Osteoblast (primary cell): ENCODE results near the gene FERMT3. TPM values are rescaled to one million over a fixed set of nuclear protein-coding genes. Genes with fewer than 3 reads are reported as not detected.

Experiments used
- DNase-seq: peaks from one replicate; pipeline ENCODE4 v3.0.0; 2011; ENCODE audit warnings: low spot score, mixed read lengths; ENCODE audit not compliant: insufficient read length; ENCODE audit errors: missing footprints
- H2AFZ ChIP-seq: 2 replicates; pipeline ENCODE4 v1.6.0; 2011; ENCODE audit warnings: mild to moderate bottlenecking, low read length
- H3K27ac ChIP-seq: 2 replicates; pipeline ENCODE4 v1.5.1; 2011; ENCODE audit warnings: mild to moderate bottlenecking, low read depth, low read length, moderate library complexity
- H3K27me3 ChIP-seq: 2 replicates; pipeline ENCODE4 v1.6.0; 2012; ENCODE audit warnings: mild to moderate bottlenecking, control low read depth, inconsistent platforms, low read length, moderate library complexity; ENCODE audit not compliant: insufficient read depth
- H3K36me3 ChIP-seq: 2 replicates; pipeline ENCODE4 v1.5.1; 2011; ENCODE audit warnings: mild to moderate bottlenecking, low read length, control low read depth, moderate library complexity; ENCODE audit not compliant: insufficient read depth
- H3K4me1 ChIP-seq: 2 replicates; pipeline ENCODE4 v1.5.1; 2011; ENCODE audit warnings: mild to moderate bottlenecking, low read length, control low read depth, moderate library complexity; ENCODE audit not compliant: insufficient read depth
- H3K4me2 ChIP-seq: 2 replicates; pipeline ENCODE4 v1.6.0; 2011; ENCODE audit warnings: mild to moderate bottlenecking, low read length; ENCODE audit not compliant: insufficient read depth
- H3K4me3 ChIP-seq: fragments of 200-600 bp; sonication (generic); 3 replicates; pipeline ENCODE4 v1.5.1; 2012; ENCODE audit warnings: mild to moderate bottlenecking, low read length, inconsistent platforms; ENCODE audit not compliant: insufficient read depth
- H3K79me2 ChIP-seq: 2 replicates; pipeline ENCODE4 v1.6.0; 2012; ENCODE audit warnings: mild to moderate bottlenecking, low read length, control low read depth, inconsistent platforms; ENCODE audit not compliant: insufficient read depth
- H3K9me3 ChIP-seq: 2 replicates; pipeline ENCODE4 v1.5.1; 2011; ENCODE audit warnings: low read depth, low read length, control low read depth
- H4K20me1 ChIP-seq: 2 replicates; pipeline ENCODE4 v1.6.0; 2012; ENCODE audit warnings: mild to moderate bottlenecking, low read length, control low read depth; ENCODE audit not compliant: insufficient read depth
- total RNA-seq: library from RNA; depleted of rRNA; stranded (reverse); fragments of >200 nt; gene quantifications from 2 replicates; pipeline ENCODE4 v1.2.3, GENCODE V29; 2012
- TF ChIP-seq, protein P1 (sequence below): IDR thresholded peaks from 2 replicates; pipeline ENCODE4 v1.5.1; 2011; ENCODE audit warnings: mild to moderate bottlenecking, low read depth, low read length, moderate library complexity; ENCODE audit errors: extremely low read depth

Gene FERMT3
- total RNA-seq, 1 donor = 1.1 TPM

DNA sequence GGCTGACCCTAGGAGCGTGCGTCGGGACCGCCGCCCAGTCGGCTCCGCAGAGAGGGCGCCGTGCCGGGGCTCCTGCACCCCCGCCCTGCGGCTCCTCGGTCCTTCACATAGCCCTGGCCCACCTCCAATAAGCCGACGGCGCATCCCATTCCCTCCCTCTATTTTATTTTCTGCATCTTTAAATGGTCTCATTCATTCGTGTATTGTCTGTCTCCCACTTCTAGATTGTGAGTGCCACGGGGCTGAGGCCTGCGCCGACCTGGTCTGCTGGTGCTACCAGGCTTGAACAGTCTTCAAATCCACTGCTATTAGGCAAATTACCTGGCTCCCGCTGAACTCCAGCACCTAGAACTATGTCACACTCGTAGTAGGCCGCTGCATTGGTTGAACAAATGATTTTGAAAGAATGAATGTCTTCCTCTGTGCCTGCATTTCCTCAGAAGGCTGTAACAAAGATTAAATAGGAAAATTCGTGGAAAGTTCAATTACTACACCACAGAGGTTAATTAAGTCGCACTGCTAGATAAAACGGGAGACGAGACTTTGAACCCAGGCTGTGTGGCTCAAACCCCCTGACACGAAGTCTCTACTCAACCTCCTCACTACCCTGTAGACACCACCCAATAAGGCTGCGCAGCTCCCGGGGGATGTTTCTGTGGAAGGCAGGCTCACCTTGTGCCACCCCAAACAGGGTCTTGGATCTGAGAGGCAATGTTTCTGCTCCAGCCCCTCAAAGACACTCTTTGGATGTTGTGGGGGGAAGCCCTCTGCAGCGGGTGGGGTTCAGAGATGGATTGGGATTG lies 41.4 kb downstream of the FERMT3 start:
- Histone ChIP-seq H2AFZ (peak overlapping the region; percentile 75), H3K36me3 (peaks cover 14% of the 10 kb centered on the region), H3K27ac (no peak overlapping the region), H3K27me3 (no peaks in the 10 kb centered on the region), H3K4me2 (peak overlapping the region; percentile 93), H3K4me3 (peak overlapping the region; percentile 76), H3K79me2 (peaks cover 42% of the 10 kb centered on the region), H4K20me1 (peaks cover 8% of the 10 kb centered on the region), H3K9me3 (no peaks in the 10 kb centered on the region), H3K4me1 (peaks cover 21% of the 10 kb centered on the region)
- no peak for DNase-seq
- TF ChIP-seq, protein P1, sequence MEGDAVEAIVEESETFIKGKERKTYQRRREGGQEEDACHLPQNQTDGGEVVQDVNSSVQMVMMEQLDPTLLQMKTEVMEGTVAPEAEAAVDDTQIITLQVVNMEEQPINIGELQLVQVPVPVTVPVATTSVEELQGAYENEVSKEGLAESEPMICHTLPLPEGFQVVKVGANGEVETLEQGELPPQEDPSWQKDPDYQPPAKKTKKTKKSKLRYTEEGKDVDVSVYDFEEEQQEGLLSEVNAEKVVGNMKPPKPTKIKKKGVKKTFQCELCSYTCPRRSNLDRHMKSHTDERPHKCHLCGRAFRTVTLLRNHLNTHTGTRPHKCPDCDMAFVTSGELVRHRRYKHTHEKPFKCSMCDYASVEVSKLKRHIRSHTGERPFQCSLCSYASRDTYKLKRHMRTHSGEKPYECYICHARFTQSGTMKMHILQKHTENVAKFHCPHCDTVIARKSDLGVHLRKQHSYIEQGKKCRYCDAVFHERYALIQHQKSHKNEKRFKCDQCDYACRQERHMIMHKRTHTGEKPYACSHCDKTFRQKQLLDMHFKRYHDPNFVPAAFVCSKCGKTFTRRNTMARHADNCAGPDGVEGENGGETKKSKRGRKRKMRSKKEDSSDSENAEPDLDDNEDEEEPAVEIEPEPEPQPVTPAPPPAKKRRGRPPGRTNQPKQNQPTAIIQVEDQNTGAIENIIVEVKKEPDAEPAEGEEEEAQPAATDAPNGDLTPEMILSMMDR = no peak

GRCh38 chr11:64248578-64248977 lies 42.1 kb downstream of the FERMT3 start:
- TF ChIP-seq, protein P1 = no peak
- no peak for DNase-seq
- H3K4me2 ChIP-seq = no peak overlapping the region
- no peak overlapping the region for H2AFZ ChIP-seq
- H3K4me3 ChIP-seq = no peak overlapping the region
- H3K79me2 ChIP-seq = peaks cover 42% of the 10 kb centered on the region
- H3K36me3 ChIP-seq = peaks cover 8% of the 10 kb centered on the region
- peaks cover 22% of the 10 kb centered on the region for H3K4me1 ChIP-seq
- no peaks in the 10 kb centered on the region for H3K27me3 ChIP-seq
- H4K20me1 ChIP-seq = peaks cover 5% of the 10 kb centered on the region
- no peak overlapping the region for H3K27ac ChIP-seq
- no peaks in the 10 kb centered on the region for H3K9me3 ChIP-seq

DNA sequence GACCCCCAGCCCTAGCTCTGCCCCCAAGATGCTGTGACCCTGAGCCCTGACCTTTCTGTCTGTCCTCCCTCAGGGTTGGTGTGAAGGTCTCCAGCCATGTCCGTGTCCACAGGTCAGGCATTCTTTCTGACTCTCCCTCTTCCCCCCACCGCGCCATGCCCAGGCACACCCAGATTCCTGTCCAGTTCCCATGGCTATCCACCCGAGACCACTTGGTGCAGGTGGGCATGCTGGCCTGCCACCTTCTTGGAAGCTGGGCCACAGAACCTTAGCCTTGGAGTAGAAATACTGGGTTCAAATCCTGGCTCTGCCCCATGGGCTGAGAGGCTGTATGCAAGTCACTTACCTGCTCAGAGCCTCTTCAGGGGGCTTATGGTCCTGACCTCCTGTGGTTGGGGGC lies 42.5 kb downstream of the FERMT3 start:
- TF ChIP-seq, protein P1 = no peak
- Histone ChIP-seq H2AFZ (no peak overlapping the region), H3K36me3 (peaks cover 3% of the 10 kb centered on the region), H3K27ac (no peak overlapping the region), H3K4me3 (no peak overlapping the region), H3K9me3 (no peaks in the 10 kb centered on the region), H4K20me1 (peaks cover 5% of the 10 kb centered on the region), H3K27me3 (no peaks in the 10 kb centered on the region), H3K79me2 (peaks cover 43% of the 10 kb centered on the region), H3K4me1 (peaks cover 20% of the 10 kb centered on the region), H3K4me2 (no peak overlapping the region)
- no peak for DNase-seq

- no peak for DNase-seq
- peaks cover 19% of the 10 kb centered on the region for H3K4me1 ChIP-seq
- H3K4me2 ChIP-seq = no peak overlapping the region
- peaks cover 5% of the 10 kb centered on the region for H4K20me1 ChIP-seq
- peaks cover 7% of the 10 kb centered on the region for H3K36me3 ChIP-seq
- H3K9me3 ChIP-seq = no peaks in the 10 kb centered on the region
- H3K27me3 ChIP-seq = no peaks in the 10 kb centered on the region
- no peak overlapping the region for H2AFZ ChIP-seq
- peaks cover 44% of the 10 kb centered on the region for H3K79me2 ChIP-seq
- no peak overlapping the region for H3K27ac ChIP-seq
- no peak overlapping the region for H3K4me3 ChIP-seq
- TF ChIP-seq, protein P1 = no peak
Observed at GRCh38 chr11:64249563-64250414, 43.3 kb downstream of the FERMT3 start.
